Measurements from ENCODE around the gene ASCC2.
"Not testable (repeated sequence)": the region's sequence is repeated elsewhere in the genome, so short reads cannot be mapped to it uniquely, and the experiment has no call there.

The ASCC2 gene, protein sequence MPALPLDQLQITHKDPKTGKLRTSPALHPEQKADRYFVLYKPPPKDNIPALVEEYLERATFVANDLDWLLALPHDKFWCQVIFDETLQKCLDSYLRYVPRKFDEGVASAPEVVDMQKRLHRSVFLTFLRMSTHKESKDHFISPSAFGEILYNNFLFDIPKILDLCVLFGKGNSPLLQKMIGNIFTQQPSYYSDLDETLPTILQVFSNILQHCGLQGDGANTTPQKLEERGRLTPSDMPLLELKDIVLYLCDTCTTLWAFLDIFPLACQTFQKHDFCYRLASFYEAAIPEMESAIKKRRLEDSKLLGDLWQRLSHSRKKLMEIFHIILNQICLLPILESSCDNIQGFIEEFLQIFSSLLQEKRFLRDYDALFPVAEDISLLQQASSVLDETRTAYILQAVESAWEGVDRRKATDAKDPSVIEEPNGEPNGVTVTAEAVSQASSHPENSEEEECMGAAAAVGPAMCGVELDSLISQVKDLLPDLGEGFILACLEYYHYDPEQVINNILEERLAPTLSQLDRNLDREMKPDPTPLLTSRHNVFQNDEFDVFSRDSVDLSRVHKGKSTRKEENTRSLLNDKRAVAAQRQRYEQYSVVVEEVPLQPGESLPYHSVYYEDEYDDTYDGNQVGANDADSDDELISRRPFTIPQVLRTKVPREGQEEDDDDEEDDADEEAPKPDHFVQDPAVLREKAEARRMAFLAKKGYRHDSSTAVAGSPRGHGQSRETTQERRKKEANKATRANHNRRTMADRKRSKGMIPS
- total RNA-seq, result 31.8 to 70.2 (median 43.8) reads per million in 17 experiments

DNA sequence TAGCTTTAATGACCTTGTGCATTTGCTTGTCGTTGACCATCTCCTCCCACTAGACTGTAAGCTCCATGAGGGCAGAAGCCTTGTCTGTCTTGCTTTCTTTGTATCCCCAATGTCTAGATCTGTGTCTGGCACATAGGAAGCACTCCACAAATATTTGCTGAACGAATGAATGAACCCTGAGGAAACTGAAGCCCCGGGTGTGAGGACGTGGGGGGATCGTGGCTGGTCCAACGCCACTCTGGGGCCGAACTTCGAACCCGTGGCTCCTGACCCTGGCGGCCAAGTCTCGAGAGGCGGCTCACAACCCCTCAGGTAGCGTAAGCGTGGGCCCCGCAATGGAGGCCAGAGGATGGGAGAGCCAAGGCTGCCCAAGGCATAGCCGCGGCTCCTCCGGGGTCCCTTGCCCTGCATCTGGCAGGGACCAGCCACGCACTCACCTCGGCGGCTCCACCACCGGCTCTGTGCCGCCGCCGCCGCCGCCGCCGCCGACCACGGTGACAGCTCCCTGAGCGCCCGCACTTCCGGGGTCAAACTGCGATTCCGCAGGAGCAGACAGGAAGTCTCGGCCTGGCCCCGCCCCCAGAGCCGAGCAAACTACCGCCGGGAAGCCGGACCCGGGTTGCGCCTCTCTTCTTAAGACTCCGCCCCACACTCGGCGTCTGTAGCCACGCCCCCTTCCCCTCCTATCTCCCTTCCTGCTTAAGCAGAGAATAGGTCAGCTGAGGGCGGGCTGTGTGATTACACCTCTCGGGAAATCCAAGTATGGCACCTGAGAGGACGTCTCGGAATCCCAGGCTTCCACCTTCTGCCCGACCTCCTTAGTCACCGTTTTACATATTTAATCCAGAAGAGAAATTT lies at the start of gene ASCC2:
Gene ASCC2 (minus strand): TSS at position 534 of the 858 bp plus-strand sequence. CDS start 5,949 bp downstream, outside the sequence.
- peak; percentile 99 to 100 (median 100) for DNase-seq

DNA sequence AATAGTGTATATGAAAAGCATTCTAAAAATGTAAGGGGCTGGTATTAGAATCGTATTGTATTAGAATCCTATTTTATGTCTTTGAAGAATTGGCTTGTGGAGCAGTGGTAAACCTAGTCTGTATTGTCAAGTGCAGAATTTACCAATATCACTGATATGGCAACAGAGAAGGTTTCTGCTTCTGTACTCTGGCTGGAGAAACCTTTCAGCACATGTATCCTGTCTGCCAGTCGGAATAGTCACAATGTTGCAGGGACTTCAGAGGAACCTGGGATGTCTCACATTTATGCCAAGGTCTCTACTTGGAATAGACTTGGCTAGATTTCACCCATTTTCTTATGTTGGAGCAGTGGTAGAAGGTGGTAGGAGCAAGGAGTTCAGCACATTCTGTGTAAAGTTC lies 49.3 kb upstream of the ASCC2 start:
- peak in 1 of 4 experiments; percentile 6 for DNase-seq

GRCh38 chr22:29886596-29886995 lies 48.5 kb upstream of the ASCC2 start:
- DNase-seq, result peak; percentile 21 to 86 (median 56)

DNA sequence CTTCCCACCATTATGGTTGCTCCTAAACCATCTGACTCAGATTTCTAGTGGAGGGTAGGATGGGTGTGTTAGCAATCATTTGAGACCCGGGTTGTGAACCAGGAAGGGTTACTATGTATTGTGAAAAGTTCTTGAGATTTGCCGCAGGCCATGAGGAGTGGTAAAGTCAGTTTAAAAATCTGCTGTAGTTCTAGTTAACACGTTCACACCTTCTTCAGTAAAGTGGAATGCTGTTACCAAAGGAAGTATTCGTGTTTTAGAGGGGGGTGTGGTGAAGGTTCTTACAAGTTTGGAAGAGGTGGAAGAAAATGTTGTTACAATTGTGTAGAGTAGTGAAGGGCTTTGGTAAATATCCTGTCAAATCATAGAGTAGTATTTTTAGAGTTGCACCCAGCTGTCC lies 47.5 kb upstream of the ASCC2 start:
- no peak for DNase-seq

GRCh38 chr22:29883775-29884097 lies 45.7 kb upstream of the ASCC2 start:
- peak in 1 of 4 experiments; percentile 38 for DNase-seq

- DNase-seq, result peak; percentile 95 to 98 (median 98)
Observed at GRCh38 chr22:29883045-29883774, 45.1 kb upstream of the ASCC2 start, which contains the start of gene MTMR3. Gene MTMR3, plus strand, starts transcription at chr22:29883174. Its CDS starts 87,886 bp downstream, at chr22:29971060.

- no peak for DNase-seq
Observed at GRCh38 chr22:29882716-29883044, 44.6 kb upstream of the ASCC2 start.

GRCh38 chr22:29879753-29880152 lies 41.7 kb upstream of the ASCC2 start:
- DNase-seq, result no peak

GRCh38 chr22:29877620-29878019 lies 39.5 kb upstream of the ASCC2 start:
- DNase-seq, result peak; percentile 21 to 53 (median 42)

DNA sequence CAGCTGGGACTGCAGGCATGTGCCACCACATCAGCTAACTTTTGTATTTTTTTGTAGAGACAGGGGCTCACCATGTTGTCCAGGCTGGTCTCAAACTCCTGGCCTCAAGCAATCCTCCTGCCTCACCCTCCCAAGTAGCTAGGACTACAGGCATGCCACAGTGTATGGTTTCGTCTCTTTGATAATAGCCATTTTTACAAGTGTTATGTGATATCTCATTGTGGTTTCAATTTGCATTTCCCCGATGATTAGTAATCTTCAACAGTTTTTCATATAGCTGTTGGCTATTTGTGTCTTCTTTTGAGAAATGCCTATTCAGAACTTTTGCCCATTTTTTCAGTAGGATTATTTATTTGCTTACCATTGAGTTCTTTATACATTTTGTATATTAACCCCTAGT lies 35.9 kb upstream of the ASCC2 start:
- no peak for DNase-seq

GRCh38 chr22:29872989-29873388 lies 34.9 kb upstream of the ASCC2 start:
- peak; percentile 70 to 85 (median 80) for DNase-seq

GRCh38 chr22:29872144-29872893 lies 34.2 kb upstream of the ASCC2 start:
- no peak for DNase-seq

- no peak for DNase-seq
Observed at GRCh38 chr22:29871684-29872083, 33.6 kb upstream of the ASCC2 start.

DNA sequence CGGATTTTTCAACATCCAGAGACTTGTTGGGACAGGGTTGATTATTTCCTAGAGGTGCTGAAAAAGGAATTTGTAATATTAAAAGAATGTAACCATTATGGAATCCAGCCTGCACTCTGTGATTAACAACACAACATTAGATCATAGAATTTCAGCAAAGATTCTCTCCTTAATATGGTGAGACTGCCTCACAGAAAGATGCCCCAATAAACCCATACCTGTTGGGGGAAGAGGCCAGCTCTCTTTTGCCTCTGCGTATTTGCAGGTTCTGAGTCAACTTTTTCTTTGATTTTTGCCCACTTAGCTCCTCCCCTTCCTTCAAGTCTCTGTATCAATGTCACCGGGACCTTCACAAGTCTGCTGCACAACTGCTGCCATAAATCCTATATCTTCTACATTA lies 32.5 kb upstream of the ASCC2 start:
- no peak for DNase-seq

DNA sequence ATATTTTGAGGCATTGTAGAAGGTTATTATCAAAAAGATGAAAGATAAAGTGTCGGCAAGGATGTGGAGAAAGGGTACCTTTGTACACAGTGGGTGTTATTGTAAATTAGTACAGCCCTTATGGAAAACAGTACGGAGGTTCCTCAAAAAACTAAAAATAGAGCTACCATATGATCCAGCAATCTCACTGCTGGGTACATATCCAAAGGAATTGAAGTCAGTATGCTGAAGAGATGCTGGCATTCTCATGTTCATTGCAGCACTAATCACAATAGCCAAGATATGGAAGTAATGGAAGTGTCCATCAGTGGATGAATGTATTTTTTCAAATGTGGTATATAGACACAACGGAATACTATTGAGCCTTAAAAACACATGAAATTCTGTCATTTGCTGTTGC lies 29.8 kb upstream of the ASCC2 start:
- DNase-seq, result no peak

DNA sequence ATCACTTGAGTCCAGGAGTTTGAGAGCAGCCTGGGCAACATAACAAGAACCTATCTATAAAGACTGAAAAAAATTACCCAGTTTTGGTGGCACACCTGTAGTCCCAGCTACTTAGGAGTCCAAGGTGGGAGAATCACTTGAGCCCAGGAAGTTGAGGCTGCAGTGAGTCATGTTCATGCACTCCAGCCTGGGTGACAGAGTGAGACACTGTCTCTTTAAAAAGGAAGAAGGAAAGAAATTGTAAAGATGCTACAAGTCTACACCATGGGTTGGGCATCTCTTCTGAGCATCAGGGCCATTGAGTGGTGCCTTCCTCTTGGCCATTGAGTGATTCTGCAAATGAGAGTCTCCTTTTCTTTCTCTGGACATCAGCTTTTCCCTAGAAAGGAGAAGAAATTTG lies 29.2 kb upstream of the ASCC2 start:
- no peak for DNase-seq

DNA sequence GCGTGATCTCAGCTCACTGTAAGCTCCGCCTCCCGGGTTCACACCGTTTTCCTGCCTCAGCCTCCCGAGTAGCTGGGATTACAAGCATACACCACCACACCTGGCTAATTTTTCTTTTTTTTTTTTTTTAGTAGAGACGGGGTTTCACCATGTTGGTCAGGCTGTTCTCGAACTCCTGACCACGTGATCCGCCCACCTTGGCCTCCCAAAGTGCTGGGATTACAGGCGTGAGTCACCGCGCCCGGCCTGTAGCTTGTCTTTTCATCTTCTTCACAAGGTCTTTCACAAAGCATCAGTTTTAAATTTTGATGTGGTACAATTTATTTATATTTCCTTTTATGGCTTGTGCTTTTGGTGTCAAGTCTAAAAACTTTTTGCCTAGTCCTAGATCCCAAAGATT lies 27.5 kb upstream of the ASCC2 start:
- DNase-seq, result not testable (repeated sequence)

- DNase-seq, result no peak
Observed at GRCh38 chr22:29861672-29862297, 23.7 kb upstream of the ASCC2 start.

- DNase-seq, result peak in 2 of 4 experiments; percentile 35 to 46
Observed at GRCh38 chr22:29860006-29860766, 22.1 kb upstream of the ASCC2 start.

GRCh38 chr22:29859030-29859429 lies 21.0 kb upstream of the ASCC2 start:
- not testable (repeated sequence) for DNase-seq
